GM19463 (cell line): ENCODE data around the gene GATB.
"Not testable (repeated sequence)": the region's sequence is repeated elsewhere in the genome, so short reads cannot be mapped to it uniquely, and the experiment has no call there.

Experiments
- ATAC-seq: cut with Tn5 transposase; IDR thresholded peaks from one replicate; pipeline ENCODE4 v1.9.1; 2021; ENCODE audit warnings: mild to moderate bottlenecking, moderate library complexity; ENCODE audit not compliant: unreplicated experiment

The GATB gene

DNA sequence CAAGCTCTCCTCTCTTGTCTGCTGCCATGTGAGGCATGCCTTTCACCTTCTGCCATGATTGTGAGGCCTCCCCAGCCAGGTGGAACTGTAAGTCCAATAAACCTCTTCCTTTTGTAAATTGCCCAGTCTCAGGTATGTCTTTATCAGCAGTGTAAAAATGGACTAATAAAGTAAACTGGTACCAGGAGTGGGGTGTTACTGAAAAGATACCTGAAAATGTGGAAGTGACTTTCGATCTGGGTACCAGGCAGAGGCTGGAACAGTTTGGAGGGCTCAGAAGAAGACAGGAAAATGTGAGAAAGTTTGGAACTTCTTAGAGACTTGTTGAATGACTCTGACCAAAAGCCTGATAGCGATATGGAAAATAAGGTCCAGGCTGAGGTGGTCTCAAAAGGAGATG is 24.0 kb downstream of the GATB start:
- ATAC-seq: not testable (repeated sequence)

DNA sequence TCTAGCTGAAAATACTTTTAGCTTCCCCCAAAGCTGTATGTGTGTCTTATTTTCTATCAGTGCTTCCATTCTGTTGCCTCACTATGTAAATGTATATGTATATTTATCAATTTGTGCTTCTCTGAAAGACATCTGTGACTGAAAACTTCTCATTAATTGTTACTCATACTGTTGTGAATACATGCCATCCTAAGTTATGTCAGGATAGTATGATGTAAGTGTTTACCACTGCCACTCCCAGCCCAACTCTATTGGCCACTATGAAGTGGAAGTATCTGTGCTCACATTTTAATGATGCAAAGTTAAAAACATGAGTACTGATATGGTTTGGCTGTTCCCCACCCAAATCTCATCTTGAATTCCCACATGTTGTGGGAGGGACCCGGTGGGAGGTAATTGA is 24.4 kb downstream of the GATB start:
- no peak for ATAC-seq

DNA sequence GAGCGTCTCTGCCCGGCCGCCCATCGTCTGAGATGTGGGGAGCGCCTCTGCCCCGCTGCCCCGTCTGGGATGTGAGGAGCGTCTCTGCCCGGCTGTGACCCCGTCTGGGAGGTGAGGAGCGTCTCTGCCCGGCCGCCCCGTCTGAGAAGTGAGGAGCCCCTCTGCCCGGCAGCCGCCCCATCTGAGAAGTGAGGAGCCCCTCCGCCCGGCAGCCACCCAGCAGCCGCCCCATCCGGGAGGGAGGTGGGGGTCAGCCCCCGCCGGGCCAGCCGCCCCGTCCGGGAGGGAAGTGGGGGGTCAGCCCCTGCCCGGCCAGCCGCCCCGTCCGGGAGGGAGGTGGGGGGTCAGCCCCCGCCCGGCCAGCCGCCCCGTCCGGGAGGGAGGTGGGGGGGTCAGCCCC is 29.1 kb downstream of the GATB start:
- ATAC-seq: not testable (repeated sequence)

- ATAC-seq: no peak
Measured at GRCh38 chr4:151729731-151730559, 30.9 kb downstream of the GATB start.

- ATAC-seq: no peak
Measured at GRCh38 chr4:151728679-151729078, 32.1 kb downstream of the GATB start.

DNA sequence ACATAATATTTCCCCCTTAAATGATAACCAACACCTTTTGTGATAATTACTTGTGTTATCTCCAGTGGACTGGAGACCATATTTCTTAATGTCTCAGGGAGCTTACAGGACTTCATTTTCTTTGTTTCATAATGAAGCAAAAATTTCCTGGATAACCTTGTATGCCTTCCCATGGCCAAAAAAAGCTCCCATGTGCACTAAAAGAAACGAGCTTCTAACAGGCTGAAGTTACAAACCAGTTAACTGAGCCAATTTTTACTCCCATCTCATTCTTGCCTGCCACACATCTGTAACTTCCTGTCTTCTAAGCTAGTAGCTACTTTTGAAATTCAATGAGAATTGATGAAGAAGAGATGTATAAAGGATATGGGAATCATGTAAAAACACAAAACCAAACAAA is 32.8 kb downstream of the GATB start:
- no peak for ATAC-seq

- ATAC-seq: no peak
Measured at GRCh38 chr4:151727365-151727764, 33.4 kb downstream of the GATB start.

- no peak for ATAC-seq
Measured at GRCh38 chr4:151725087-151725486, 35.7 kb downstream of the GATB start.

GRCh38 chr4:151721916-151722315 is 38.9 kb downstream of the GATB start:
- no peak for ATAC-seq

DNA sequence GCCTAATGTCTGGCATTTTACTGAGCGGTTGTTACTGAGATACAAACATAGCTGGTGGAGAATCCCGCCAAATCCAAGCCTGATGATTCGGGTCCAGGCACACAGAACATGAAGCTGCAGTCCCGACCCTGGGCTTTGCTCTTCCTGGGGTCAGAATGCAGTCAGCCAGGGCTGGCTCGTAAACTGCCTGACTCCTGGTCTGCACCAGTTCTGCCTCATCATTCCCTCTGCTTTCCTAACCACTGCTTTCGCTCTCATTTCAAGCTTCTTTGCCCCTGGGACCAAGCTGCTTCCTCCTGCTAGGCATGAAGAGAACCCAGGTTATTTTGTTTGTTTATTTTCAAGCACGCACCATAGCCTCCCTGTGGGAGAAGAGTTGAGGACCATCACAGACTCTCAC is 39.3 kb downstream of the GATB start:
- no peak for ATAC-seq

DNA sequence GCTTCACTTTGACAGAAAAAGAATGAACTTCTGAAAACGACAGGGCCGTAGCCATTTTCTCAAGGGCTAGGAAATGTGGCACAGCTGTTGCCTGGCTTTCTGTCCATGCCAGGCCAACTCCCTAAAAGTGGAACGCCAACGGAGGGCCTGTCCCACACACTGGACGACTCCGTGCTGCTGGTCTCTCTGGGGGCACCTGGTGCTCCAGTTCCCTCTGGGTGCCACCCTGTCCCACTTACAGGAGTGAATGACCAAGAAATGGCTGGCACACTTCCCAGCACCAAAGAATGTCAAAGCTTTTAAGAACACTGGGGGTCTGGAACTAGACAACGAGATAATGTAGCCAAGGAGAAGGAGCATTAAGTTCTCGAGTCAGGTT is 40.9 kb downstream of the GATB start:
- ATAC-seq: no peak

- ATAC-seq: no peak
Measured at GRCh38 chr4:151718984-151719955, 41.5 kb downstream of the GATB start.

GRCh38 chr4:151717909-151718628 is 42.7 kb downstream of the GATB start:
- ATAC-seq: no peak

DNA sequence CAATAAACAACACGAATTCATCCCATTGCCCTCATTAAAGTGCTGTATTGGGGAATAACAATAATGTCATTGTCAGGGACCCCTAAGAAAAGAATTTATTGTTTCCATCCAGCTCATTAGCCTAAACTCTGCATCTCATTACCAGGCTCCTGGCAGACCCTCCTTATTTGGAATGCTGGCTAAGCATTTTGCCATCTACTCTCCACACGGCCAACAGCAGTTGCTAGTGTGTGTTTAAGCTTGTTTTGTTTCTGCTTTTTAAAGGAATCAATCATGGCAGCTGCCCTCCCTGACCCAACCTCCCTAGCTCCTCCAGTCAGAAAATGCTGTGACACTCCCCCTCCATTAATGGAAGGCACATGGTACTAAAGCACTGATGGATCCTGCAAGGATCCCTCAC is 43.5 kb downstream of the GATB start:
- ATAC-seq: no peak

DNA sequence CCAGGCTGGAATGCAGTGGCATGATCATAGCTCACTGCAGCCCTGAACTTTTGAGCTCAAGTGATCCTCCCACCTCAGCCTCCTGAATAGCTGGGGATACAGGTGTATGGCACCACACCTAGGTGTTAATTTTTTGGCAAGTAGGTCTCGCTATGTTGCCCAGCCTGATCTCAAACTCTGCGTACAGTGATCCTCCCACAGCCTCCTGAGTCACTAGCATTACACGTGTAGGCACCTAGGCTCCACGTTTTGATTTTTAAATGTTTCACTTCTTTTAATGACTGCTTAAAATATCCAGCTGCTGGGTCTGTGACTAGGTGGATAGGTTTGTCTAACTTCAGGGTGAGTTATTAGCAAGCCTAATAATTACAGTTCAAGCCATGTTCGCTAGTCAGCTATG is 44.5 kb downstream of the GATB start:
- no peak for ATAC-seq

DNA sequence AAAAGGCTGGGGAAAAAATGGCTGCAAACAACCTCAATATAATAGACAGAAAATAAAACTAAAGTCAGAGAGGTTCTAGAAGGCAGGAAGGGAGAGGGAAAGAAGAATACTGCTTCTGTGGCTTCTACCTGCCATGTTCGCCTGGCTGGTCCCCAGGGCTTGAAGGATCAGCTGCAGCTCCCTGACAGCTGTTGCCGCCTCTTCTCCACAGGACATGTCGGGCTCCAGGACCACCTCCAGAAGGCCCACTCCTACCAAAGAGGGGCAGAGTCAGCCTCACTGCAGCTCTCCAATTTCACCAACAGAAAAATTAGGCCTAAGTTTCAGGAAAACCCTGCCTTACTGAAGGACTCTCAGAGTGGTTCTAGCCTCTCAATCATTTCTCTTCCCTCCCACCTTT is 44.9 kb downstream of the GATB start:
- ATAC-seq: no peak

DNA sequence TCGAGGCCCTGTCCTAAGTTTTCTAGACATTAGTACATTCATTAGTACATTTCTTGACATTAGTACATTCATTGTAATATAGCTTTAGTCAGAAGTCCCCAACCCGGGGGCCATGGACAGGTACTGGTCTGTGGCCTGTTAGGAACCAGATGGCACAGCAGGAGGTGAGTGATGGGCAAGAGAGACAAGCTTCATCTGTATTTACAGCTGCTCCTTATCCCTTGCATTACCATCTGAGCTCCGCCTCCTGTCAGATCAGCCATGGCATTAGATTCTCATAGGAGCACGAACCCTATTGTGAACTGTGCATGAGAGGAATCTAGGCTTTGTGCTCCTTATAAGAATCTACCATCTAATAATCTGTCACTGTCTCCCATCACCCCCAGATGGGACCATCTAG is 48.0 kb downstream of the GATB start:
- no peak for ATAC-seq

DNA sequence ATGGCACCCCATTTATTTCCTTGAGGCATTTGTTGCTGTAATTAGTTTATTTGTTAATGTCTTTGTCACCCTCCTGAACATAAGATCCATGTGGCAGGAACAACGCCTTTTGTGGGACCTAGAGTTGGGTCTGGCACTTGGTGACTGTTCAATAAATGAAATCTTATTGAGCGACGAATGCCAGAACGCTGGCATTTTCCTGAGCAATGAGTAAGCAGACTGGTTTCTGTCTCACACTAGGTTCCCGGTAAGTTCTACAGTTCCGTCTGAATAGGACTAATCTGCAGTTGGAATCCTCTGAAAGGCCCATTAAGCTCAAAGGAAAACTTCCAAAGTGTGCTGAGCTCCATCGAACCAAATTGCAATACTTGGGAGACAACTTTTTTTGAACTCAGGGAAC is 49.2 kb downstream of the GATB start:
- ATAC-seq: no peak

DNA sequence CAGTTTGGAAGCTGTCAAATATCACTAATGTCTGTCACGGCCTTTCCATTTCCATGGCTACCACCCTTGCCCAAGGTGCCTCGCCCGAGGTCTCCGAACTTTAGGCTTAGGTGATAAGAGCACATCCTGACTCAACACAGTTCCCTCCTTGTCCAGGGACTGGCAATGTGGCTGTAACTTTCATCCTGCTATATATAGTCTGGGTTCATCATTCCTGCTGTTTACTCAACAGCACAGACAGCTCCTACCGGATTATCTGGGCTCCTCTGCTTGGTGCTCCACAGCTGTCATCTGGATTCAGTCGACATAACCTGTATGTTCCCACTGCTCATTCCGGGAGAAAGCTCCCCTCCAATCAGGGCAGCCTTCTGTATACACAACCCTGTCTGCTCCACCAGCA is 51.2 kb downstream of the GATB start:
- no peak for ATAC-seq

DNA sequence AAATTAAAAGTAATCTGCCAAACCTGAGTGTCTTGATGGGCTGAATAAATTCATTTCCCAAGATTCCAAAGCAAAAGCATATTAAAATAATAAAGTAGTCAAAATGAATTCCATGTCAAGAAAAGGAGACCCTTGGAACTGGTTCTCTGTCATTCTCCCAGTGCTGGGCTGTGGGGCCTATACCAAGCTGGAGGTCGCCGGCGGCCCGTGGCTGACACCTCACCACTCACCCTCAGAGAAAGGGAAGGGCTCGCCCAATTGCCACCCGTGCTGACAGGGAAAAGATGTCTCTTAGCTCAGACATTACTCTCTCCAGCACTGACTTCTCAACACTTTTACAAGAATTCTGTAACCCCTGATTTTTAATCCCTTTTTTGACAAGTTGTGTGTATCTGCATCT is 51.7 kb downstream of the GATB start:
- ATAC-seq: no peak

GRCh38 chr4:151708100-151708499 is 52.7 kb downstream of the GATB start:
- ATAC-seq: no peak
